H1 (cell line): ENCODE results near the gene ZNF280C.

Experiments
- BRCA1 ChIP-seq: IDR thresholded peaks from 2 replicates; pipeline ENCODE4 v1.6.1; 2012; ENCODE audit warnings: low read depth, low read length, improper control_type of control experiment
- CTCF ChIP-seq, 3 experiments: IDR thresholded peaks; 1 replicate in 2 of 3; 2 replicates in 1 of 3; pipeline versions ENCODE4 v1.5.1 to v1.6.1; 2011; ENCODE audit warnings: low read length in 3 of 3, mild to moderate bottlenecking in 3 of 3, inconsistent platforms in 2 of 3, low read depth in 1 of 3, moderate library complexity in 1 of 3; ENCODE audit not compliant: insufficient read depth in 1 of 3; ENCODE audit errors: control extremely low read depth in 1 of 3
- EZH2 ChIP-seq: fragments of 200-600 bp; sonication (generic); IDR thresholded peaks from 2 replicates; pipeline ENCODE4 v1.7.1; 2012; ENCODE audit warnings: low read depth, mild to moderate bottlenecking, moderate library complexity, low read length, inconsistent platforms; ENCODE audit not compliant: severe bottlenecking
- GTF2F1 ChIP-seq: IDR thresholded peaks from 2 replicates; pipeline ENCODE4 v1.6.1; 2012; ENCODE audit warnings: low read depth, low read length, improper control_type of control experiment, borderline replicate concordance
- JUND ChIP-seq: IDR thresholded peaks from 2 replicates; pipeline ENCODE4 v1.6.1; 2011; ENCODE audit warnings: mild to moderate bottlenecking, improper control_type of control experiment, low read length
- POLR2A ChIP-seq, 2 experiments: IDR thresholded peaks; 1 replicate in 1 of 2; 2 replicates in 1 of 2; pipeline ENCODE4 v1.6.1; 2011; ENCODE audit warnings: low read depth in 2 of 2, low read length in 2 of 2, mild to moderate bottlenecking in 2 of 2; ENCODE audit errors: control extremely low read depth in 1 of 2
- RNF2 ChIP-seq: fragments of 200-900, 300-1000 bp; sonication (generic); IDR thresholded peaks from 2 replicates; pipeline ENCODE4 v1.7.1; 2016; ENCODE audit warnings: borderline replicate concordance, low read depth, mild to moderate bottlenecking, antibody characterized with exemption, low read length; ENCODE audit not compliant: poor library complexity, severe bottlenecking; ENCODE audit errors: missing control alignments

GRCh38 chrX:130267956-130268448, 697 bp downstream of the ZNF280C start:
- TF ChIP-seq CTCF (IDR thresholded peaks at IDR 0.05; ENCODE audit: control extremely low read depth in 1 of 3, insufficient read depth in 1 of 3, low read depth in 1 of 3, low read length in 3 of 3) (no peak), BRCA1 (no peak), POLR2A (IDR thresholded peaks at IDR 0.05; ENCODE audit: control extremely low read depth in 1 of 2, low read depth in 2 of 2, low read length in 2 of 2) (no peak), EZH2 (no peak), RNF2 (no peak), JUND (no peak), GTF2F1 (no peak)
